ENCODE data around the gene WASHC3. TPM values are rescaled to one million over a fixed set of nuclear protein-coding genes. Genes with fewer than 3 reads are reported as not detected.

WASHC3 gene
- total RNA-seq, 1 donor from 2014 or later = 35.9 TPM

DNA sequence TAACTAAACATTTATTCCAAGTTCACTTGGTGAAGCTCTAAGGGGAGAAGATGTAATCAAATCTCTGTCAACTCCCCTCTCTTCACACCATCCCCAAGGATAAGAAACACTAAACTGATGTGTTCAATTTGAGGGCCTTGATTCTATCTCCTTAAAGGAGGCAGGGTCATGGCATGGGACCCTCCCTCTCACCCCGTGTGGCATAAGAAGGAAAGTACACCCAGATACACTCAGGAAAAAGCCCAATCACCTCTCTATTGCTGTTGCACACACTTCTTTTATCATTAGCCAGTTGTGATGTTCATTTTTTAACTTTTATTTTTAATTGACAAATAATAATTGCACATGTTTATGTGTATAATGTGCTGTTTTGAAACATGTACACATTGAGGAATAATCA is 35.1 kb downstream of the WASHC3 start:
- H3K9me3 Mint-ChIP-seq = no peaks in the 10 kb centered on the region
- no peaks in the 10 kb centered on the region for H3K4me1 ChIP-seq
- no peak for TF ChIP-seq EZH2 (IDR thresholded peaks at IDR 0.05)
- TF ChIP-seq EZH2phosphoT487 (IDR thresholded peaks at IDR 0.05) = no peak
- TF ChIP-seq, protein P1, sequence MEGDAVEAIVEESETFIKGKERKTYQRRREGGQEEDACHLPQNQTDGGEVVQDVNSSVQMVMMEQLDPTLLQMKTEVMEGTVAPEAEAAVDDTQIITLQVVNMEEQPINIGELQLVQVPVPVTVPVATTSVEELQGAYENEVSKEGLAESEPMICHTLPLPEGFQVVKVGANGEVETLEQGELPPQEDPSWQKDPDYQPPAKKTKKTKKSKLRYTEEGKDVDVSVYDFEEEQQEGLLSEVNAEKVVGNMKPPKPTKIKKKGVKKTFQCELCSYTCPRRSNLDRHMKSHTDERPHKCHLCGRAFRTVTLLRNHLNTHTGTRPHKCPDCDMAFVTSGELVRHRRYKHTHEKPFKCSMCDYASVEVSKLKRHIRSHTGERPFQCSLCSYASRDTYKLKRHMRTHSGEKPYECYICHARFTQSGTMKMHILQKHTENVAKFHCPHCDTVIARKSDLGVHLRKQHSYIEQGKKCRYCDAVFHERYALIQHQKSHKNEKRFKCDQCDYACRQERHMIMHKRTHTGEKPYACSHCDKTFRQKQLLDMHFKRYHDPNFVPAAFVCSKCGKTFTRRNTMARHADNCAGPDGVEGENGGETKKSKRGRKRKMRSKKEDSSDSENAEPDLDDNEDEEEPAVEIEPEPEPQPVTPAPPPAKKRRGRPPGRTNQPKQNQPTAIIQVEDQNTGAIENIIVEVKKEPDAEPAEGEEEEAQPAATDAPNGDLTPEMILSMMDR (IDR thresholded peaks at IDR 0.05) = peak; percentile 35
- no peaks in the 10 kb centered on the region for H3K9me3 ChIP-seq (ENCODE audit: low read depth)
- H2AFZ ChIP-seq (replicated peaks) = no peak overlapping the region
- no peaks in the 10 kb centered on the region for H3K27me3 ChIP-seq
- H3K36me3 Mint-ChIP-seq = no peaks in the 10 kb centered on the region
- H3K4me2 ChIP-seq = no peak overlapping the region
- H3K9ac ChIP-seq = no peak overlapping the region
- H4K20me1 ChIP-seq (ENCODE audit: low read depth) = no peaks in the 10 kb centered on the region
- H3K4me3 Mint-ChIP-seq = no peak overlapping the region
- no peak overlapping the region for H3K4me3 ChIP-seq
- no peak overlapping the region for H3K27ac Mint-ChIP-seq
- H3F3A ChIP-seq (ENCODE audit: low read depth) = no peaks in the 10 kb centered on the region
- no peaks in the 10 kb centered on the region for H3K79me2 ChIP-seq (ENCODE audit: low read depth)
- no peaks in the 10 kb centered on the region for H3K27me3 Mint-ChIP-seq (ENCODE audit: insufficient read depth, low read depth)
- H3K27ac ChIP-seq = no peak overlapping the region
- no peaks in the 10 kb centered on the region for H3K36me3 ChIP-seq
- no peaks in the 10 kb centered on the region for H3K4me1 Mint-ChIP-seq
- DNase-seq (ENCODE audit: low spot score) = peak; percentile 11

DNA sequence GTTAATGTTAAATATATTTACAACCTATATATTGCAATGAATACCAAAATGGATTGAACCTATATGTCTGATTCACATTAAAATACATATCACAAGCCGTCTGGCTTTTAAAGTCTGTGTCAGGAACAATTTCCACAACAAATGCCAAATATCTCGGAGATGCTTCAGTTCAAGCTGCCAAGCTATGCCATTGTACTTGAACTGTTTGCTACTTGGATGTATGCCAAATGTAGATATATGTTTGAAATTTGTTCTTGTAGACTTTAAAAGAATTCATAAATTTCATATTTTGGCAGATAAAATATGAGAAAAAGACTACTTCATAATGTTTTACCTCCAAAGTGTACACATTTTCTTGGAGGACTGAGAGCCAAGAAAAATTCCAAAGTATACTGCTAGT is 37.0 kb downstream of the WASHC3 start:
- no peaks in the 10 kb centered on the region for H3K27me3 Mint-ChIP-seq (ENCODE audit: insufficient read depth, low read depth)
- Histone ChIP-seq H3K4me1 (no peaks in the 10 kb centered on the region), H3K36me3 (no peaks in the 10 kb centered on the region), H3K4me2 (no peak overlapping the region), H3K4me3 (no peak overlapping the region), H2AFZ (replicated peaks) (no peak overlapping the region), H4K20me1 (ENCODE audit: low read depth) (no peaks in the 10 kb centered on the region), H3K9ac (no peak overlapping the region), H3K27me3 (no peaks in the 10 kb centered on the region), H3K9me3 (ENCODE audit: low read depth) (no peaks in the 10 kb centered on the region), H3F3A (ENCODE audit: low read depth) (no peaks in the 10 kb centered on the region), H3K27ac (no peak overlapping the region), H3K79me2 (ENCODE audit: low read depth) (no peaks in the 10 kb centered on the region)
- H3K27ac Mint-ChIP-seq = no peak overlapping the region
- TF ChIP-seq EZH2 (IDR thresholded peaks at IDR 0.05) (no peak), EZH2phosphoT487 (IDR thresholded peaks at IDR 0.05) (no peak)
- TF ChIP-seq, protein P1 (IDR thresholded peaks at IDR 0.05) = no peak
- DNase-seq (ENCODE audit: low spot score) = no peak
- H3K4me1 Mint-ChIP-seq = no peaks in the 10 kb centered on the region
- no peak overlapping the region for H3K4me3 Mint-ChIP-seq
- H3K36me3 Mint-ChIP-seq = no peaks in the 10 kb centered on the region
- H3K9me3 Mint-ChIP-seq = no peaks in the 10 kb centered on the region

DNA sequence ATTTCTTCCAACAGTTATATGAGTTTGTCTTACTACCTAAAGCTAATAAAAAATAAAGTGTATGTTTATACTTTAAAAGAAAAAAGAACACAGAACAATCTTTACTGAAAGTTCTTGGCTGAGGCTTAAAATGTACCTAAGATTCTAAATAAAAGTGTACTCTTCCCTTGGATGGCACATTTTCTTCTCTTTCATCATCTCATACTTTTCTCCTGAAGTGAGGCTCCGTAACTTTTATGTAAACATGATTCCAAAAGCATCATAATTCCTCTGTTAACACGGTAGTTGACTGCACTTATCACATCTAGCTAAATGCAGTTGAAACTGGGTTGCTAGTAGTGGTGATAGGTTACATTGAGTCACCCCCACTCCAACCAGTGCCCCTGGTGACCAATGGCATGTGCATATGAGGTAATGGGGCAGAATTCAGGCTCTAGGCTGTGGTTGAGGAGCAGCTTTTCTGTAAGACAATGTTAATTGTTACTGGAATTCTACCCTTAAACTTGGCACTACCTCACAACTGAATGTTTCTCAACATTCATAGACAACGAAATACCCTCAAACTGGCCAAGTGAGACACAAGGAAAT is 38.4 kb downstream of the WASHC3 start:
- no peak overlapping the region for H3K4me2 ChIP-seq
- H3K4me3 Mint-ChIP-seq = no peak overlapping the region

More for the DNA sequence above, 38.4 kb downstream of the WASHC3 start:
- no peak for DNase-seq (ENCODE audit: low spot score)
- Histone ChIP-seq H3F3A (ENCODE audit: low read depth) (no peaks in the 10 kb centered on the region), H3K27me3 (no peaks in the 10 kb centered on the region), H4K20me1 (ENCODE audit: low read depth) (no peaks in the 10 kb centered on the region), H3K9me3 (ENCODE audit: low read depth) (no peaks in the 10 kb centered on the region), H3K4me1 (no peaks in the 10 kb centered on the region), H3K79me2 (ENCODE audit: low read depth) (no peaks in the 10 kb centered on the region), H2AFZ (replicated peaks) (no peak overlapping the region), H3K9ac (no peak overlapping the region), H3K27ac (no peak overlapping the region), H3K4me3 (no peak overlapping the region), H3K36me3 (no peaks in the 10 kb centered on the region)
- Mint-ChIP-seq H3K27ac (no peak overlapping the region), H3K27me3 (ENCODE audit: insufficient read depth, low read depth) (no peaks in the 10 kb centered on the region), H3K4me1 (no peaks in the 10 kb centered on the region), H3K9me3 (no peaks in the 10 kb centered on the region), H3K36me3 (no peaks in the 10 kb centered on the region)
- TF ChIP-seq EZH2 (IDR thresholded peaks at IDR 0.05) (no peak), EZH2phosphoT487 (IDR thresholded peaks at IDR 0.05) (no peak)
- TF ChIP-seq, protein P1 (IDR thresholded peaks at IDR 0.05) = no peak
